Stimulated activated CD8-positive, alpha-beta memory T cell treated with anti-CD3 and anti-CD28 coated beads, Interleukin-12 subunit alpha, Interleukin-12 subunit beta, amount 100 ng/mL, for 4 hours (primary cell): Measurements from ENCODE around the gene JPH2.

Experiments
- DNase-seq: peaks from one replicate; pipeline ENCODE4 v3.0.0-alpha.2; 2020; ENCODE audit warnings: low read depth

The JPH2 gene

GRCh38 chr20:44187772-44188709 is 1.1 kb upstream of the JPH2 start:
- no peak for DNase-seq

- no peak for DNase-seq
These were observed 324 bp downstream of the JPH2 start for GRCh38 chr20:44186674-44187053.

- DNase-seq, result no peak
These were observed 787 bp downstream of the JPH2 start for GRCh38 chr20:44186201-44186600.

- no peak for DNase-seq
These were observed 1.4 kb downstream of the JPH2 start for GRCh38 chr20:44185574-44185973.

- no peak for DNase-seq
These were observed 3.7 kb downstream of the JPH2 start for GRCh38 chr20:44183282-44183681.

GRCh38 chr20:44182863-44183262 is 4.1 kb downstream of the JPH2 start:
- no peak for DNase-seq

- DNase-seq, result no peak
These were observed 4.7 kb downstream of the JPH2 start for GRCh38 chr20:44182135-44182765.

GRCh38 chr20:44181611-44182010 is 5.4 kb downstream of the JPH2 start:
- no peak for DNase-seq

GRCh38 chr20:44180814-44181213 is 6.2 kb downstream of the JPH2 start:
- no peak for DNase-seq

GRCh38 chr20:44176833-44177534 is 10.0 kb downstream of the JPH2 start:
- no peak for DNase-seq

- DNase-seq, result no peak
These were observed 11.8 kb downstream of the JPH2 start for GRCh38 chr20:44174996-44175765.

GRCh38 chr20:44173846-44174245 is 13.1 kb downstream of the JPH2 start:
- DNase-seq, result no peak

GRCh38 chr20:44173116-44173515 is 13.9 kb downstream of the JPH2 start:
- no peak for DNase-seq

- DNase-seq, result no peak
These were observed 14.4 kb downstream of the JPH2 start for GRCh38 chr20:44172572-44172950.

GRCh38 chr20:44171775-44172571 is 15.0 kb downstream of the JPH2 start:
- DNase-seq, result no peak

GRCh38 chr20:44170816-44171410 is 16.1 kb downstream of the JPH2 start:
- DNase-seq, result no peak

- no peak for DNase-seq
These were observed 19.3 kb downstream of the JPH2 start for GRCh38 chr20:44167736-44168135.

- no peak for DNase-seq
These were observed 20.5 kb downstream of the JPH2 start for GRCh38 chr20:44166477-44166876.

- DNase-seq, result no peak
These were observed 21.0 kb downstream of the JPH2 start for GRCh38 chr20:44166008-44166407.

- no peak for DNase-seq
These were observed 26.9 kb downstream of the JPH2 start for GRCh38 chr20:44160133-44160532.

GRCh38 chr20:44159711-44160110 is 27.3 kb downstream of the JPH2 start:
- no peak for DNase-seq
